Activated T-cell treated with anti-CD3 and anti-CD28 coated beads for 48 hours (primary cell): ENCODE data around the gene IGF1R.

ENCODE experiments used
- DNase-seq: peaks from one replicate; pipeline ENCODE4 v3.0.0-alpha.2; 2020; ENCODE audit warnings: low read depth

IGF1R gene

DNA sequence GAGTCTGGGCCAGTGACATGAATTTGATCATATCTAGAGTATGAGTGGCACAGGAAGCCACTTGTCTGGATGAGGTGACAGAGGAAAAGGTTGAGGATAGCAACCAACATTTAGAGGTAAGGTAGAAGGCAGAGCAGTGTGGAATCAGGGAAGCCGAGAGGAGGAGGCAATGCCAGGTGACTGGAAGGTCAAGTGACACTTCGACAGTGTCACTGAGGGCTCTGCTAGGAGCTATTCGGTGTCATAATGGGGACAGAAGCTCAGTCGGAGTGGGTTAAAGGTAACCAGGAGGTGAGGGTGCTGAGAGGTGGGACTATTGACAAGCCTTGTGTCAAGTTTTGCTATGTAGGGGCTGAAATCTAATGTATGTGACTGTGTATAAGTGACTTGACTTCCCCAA lies 56.7 kb downstream of the IGF1R start:
- no peak for DNase-seq

GRCh38 chr15:98706387-98706786 lies 58.0 kb downstream of the IGF1R start:
- no peak for DNase-seq

GRCh38 chr15:98706986-98707385 lies 58.6 kb downstream of the IGF1R start:
- DNase-seq: no peak

- no peak for DNase-seq
These were observed 59.8 kb downstream of the IGF1R start for GRCh38 chr15:98708037-98708590.

GRCh38 chr15:98711810-98712209 lies 63.5 kb downstream of the IGF1R start:
- DNase-seq: no peak

GRCh38 chr15:98712845-98713584 lies 64.7 kb downstream of the IGF1R start:
- no peak for DNase-seq

- DNase-seq: no peak
These were observed 65.3 kb downstream of the IGF1R start for GRCh38 chr15:98713585-98714001.

GRCh38 chr15:98714922-98715321 lies 66.6 kb downstream of the IGF1R start:
- DNase-seq: no peak

DNA sequence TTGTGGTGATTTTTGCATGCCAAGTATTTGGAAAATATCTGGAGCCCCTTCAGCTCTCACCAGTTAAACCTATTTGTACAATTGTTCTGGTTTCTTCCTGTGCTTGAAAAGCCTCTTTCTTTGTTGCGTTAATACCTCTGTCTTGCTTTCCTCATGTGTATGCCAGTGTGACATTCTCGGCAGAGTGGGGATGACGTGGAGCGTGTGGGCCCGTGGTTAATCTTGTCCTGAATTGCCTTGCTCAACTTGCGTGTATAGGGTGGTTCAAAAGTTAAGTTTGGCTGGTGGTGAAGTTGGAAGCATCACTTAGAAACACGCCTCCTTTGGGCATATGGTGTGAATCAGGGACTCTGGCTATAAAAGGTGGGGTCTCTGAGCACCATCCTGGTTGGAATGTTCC lies 67.1 kb downstream of the IGF1R start:
- DNase-seq: no peak

DNA sequence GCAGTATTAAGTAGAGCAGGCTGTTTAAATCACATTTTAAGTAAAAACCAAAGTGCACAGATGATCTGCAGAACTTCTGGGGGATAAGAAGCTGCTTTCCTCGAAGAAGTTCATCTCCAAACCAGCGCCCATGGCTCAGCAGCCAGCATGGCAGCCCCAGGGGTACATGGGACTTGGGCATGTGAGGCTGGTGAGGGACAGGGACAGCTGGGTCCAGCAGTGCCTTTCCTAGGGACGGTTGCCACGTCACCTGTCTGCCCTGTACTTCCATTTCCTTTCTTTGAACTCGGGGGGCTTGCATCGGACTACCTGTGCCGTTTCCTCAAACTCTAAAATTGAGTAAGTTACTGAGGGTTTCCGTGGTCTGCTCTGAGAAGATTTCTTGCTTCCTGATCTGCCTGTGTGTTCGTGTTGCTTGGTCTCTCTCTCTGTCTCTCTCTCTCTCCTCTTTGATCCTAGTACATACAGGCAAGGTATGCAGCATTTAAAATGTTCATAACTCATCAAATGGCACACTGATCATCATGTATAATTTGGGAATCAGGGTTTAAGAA lies 67.6 kb downstream of the IGF1R start:
- no peak for DNase-seq

- no peak for DNase-seq
These were observed 69.0 kb downstream of the IGF1R start for GRCh38 chr15:98717371-98717770.

DNA sequence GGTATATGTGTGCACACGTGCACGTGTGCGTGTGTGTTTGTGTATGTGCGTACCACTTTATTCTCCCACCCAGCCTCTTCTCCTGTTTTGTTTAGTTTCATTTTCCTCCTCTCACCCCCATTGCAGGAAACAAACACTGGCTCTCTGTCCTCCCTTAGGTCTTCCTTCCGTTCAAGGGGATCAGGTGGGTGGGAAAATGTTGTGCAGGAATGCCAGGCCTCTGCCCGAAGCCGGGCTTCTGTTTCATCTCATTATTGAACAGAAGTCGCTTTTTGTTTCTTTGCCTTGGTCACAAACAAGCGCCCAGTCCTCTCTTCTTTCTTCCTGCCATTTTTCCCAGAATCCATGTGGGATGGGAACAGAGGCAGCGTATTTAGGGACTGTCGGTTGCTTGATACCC lies 69.6 kb downstream of the IGF1R start:
- DNase-seq: no peak

DNA sequence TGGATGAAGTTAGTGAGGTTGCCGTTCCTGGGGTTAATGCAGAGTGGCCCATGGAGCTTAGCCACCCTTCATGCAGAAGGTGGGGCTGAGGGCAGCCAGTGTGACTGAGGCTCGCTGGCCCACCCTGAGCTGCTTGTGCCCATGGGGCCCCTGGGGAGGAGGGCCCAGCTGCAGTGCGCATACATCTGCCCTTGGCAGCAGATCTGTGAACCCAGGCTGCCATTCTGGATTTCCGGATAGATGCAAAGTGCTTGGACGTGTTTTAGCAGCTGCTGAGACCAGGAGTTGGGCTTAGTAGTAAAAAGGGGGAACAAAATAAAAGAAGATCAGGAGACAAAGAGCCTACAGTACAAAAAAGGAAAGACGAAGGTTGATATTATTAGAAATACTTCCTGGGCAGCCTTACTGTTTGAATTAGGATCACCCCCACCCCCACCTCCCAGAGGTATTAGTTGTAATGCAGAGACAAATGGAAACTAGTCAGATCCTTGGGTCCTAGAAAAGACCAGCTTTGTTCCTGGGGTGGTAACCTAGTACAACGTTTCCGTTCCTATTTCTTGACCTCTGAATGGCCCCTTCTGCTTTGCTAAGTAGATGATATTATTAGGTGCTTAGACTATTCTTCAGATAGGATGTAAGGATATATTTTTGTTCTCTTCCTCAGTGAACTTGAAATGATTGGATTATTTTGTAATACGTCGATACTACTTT lies 70.2 kb downstream of the IGF1R start:
- no peak for DNase-seq

DNA sequence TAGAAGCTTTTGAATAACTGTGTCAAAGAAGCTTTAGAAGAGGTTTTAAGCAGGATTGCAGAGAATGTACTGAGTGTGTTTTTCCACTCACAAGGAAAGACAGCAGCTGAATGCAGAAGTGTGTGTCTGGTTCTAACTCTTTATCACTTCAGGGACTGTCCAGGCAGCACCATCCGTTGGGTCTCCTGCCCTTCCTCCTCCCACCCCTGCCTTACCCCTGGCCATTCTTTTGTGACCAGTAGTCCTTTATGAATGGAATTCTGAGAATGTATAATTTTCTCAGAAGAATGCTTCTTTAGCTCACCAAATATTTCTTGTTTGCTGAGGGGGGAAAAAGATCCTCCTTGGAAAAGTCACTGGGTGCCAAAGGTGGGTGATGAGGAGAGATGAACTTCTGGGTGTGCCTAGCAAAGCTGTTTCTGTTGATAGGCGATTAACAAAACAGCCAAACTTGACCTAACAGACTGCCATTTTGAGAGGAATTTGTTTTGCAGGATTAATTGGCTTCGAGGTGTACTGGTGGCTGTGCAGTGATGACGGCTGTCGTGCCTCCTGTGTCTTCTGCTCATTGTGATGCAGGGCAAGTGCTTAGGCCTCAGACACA lies 70.9 kb downstream of the IGF1R start:
- DNase-seq: no peak

GRCh38 chr15:98720031-98720430 lies 71.7 kb downstream of the IGF1R start:
- DNase-seq: no peak

DNA sequence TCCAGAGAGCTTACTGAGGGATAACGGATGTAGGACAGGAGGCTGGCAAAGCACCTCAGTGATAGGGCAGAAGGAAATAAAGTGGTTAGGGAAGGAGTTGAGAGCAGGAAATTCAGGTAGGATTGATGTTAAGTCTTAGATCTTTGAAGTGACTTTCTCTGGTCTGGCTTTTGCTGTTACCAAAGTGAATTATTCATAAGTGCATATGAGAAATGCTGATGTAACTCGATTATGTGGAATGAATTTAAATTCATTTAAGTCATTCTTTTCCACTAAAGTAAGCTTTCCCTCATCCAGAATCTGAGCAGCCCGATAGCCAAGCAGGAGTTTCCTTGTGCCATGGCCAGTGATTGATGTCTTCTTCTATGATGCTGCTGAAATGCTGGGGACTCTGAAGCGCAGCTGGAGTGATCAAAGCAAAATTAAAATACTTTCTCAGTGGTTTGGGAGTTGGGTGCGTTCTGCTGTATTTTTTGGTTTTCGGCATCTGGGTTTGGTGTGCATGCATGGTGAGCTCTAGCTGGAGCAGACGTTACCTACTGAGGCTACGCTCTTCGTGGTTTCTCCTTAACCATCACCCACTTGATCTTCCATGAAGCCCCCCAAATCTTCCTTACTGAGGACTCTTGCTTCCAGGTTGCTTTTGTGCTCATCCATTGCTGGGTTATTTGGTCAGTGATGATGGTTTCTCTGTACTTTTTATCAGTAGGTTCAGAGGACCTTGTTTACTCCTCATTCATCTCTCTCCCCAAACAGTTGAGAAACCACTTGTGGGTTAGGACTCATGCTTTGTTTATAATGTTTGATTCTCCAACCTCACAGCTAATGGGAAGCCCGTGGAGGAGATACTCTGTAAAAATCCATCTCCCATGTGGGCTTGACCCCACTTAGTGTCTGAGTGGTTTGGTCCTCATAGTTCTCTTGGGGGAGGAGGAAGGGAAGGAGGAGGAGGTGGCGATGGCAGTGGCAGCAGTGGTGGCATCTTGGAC lies 72.5 kb downstream of the IGF1R start:
- no peak for DNase-seq

DNA sequence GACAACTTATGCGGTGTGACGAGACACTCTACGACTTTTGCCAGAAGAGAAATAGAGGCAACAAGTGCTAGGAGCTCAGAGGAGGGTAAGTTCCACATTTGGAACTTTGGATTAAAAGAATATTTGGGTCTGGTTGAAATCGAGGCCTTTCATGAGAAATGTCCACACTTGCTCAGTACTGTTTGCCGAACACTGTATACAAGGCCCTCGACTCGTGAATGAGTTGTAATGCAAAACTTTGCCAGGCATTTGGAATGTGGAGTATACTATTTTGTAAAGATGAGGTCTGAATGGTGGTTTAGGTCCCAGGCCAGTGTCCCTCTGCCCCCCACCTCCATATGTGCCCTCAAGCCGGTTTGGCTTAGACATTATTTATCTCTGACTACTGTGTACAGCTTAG lies 73.9 kb downstream of the IGF1R start:
- DNase-seq: no peak

DNA sequence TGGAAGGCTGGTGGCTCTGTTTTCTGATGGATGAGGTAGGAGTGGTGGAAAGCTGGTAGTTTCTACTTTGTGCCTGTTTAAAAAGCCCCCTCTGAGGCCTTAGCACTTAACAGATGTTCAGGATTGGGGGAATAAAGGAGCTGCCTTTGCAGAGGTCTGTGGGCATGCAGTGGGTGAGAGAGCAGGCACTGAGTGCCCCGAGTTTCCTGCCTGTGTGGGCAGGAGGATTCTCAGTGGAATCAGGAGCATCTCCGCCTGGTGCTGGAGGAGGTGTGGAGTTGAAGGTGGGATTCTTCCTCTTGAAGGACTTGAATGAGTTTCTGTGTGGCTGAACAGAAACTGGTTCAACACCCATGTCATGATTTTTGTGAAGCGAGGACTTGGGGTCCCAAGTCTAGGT lies 74.3 kb downstream of the IGF1R start:
- DNase-seq: no peak

DNA sequence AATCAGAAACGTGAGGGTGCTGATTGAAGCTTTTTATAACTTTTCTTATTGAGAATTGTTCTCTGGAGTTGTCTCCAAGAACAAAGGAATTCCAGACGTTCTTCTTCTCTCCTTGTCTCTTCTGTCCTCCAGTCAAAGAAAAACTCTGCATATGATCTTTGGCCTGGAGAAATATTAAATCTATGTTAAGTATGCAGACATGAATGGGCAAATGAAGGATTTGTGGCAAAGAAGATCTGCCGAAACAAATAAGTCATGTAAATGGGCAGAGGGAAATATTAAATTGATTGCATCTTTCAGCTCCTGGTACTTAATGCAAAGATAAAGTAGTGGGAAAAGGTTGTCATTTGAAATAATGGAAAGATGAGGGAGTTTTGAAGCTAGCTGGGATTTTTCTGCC lies 74.9 kb downstream of the IGF1R start:
- no peak for DNase-seq

- no peak for DNase-seq
These were observed 75.7 kb downstream of the IGF1R start for GRCh38 chr15:98724048-98724447.

- no peak for DNase-seq
These were observed 76.2 kb downstream of the IGF1R start for GRCh38 chr15:98724494-98724893.

GRCh38 chr15:98725874-98726273 lies 77.5 kb downstream of the IGF1R start:
- no peak for DNase-seq
